ENCODE results near the gene PAK2.
"Not testable (repeated sequence)": the region's sequence is repeated elsewhere in the genome, so short reads cannot be mapped to it uniquely, and the experiment has no call there.

The PAK2 gene

DNA sequence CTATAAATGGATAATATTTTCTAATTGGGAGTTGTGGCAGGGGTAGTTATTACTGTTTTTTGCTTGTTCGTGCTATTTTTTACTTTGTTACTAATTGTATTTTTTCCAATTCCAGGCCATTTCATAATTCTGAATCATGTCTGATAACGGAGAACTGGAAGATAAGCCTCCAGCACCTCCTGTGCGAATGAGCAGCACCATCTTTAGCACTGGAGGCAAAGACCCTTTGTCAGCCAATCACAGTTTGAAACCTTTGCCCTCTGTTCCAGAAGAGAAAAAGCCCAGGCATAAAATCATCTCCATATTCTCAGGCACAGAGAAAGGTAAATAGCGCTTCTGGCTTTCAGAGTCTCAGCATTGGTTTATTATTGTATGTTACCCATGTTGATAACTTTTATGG is 42.9 kb downstream of the PAK2 start:
- no peak for DNase-seq (ENCODE audit: low spot score)

DNA sequence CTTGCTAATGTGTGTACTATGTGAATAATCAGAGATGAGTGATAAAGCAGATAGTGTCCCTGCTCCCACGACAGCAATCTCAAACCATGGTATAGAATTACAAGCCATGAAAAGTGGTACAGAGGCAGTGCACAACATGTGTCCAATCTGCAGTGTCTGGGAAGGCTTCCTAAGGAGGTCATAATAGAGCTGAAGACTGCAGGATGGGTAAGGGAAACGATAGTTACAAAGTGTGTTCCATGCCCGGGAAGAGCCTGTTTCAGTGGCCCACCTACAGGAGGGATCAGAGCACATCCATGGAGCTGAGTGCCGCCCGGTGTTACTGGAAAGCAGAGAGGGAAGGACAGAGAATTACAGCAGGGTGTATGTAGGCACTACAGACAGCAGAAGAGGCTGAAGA is 48.9 kb downstream of the PAK2 start:
- DNase-seq (ENCODE audit: low spot score) = no peak

DNA sequence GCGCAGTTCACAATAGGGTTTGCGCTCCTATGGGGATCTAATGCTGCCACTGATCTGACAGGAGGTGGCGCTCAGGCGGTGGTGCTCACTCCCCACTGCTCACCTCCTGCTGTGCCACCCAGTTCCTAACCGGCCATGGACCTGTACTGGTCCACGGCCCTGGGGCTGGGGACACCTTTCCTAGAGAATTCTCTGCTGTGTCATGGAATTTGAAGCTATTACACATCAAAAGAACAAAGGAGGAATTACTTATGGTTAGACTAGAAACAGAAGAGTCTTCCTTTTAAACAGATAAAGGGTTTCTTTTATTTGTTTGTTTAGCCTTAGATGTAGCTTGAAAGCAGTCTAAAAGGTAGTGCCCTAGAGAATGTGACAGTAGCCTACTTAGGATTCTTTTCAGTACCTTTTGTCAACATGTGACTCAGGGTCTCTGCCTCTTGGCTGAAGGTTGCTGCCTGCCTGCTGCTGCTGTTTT is 50.3 kb downstream of the PAK2 start:
- DNase-seq (ENCODE audit: low spot score) = no peak

DNA sequence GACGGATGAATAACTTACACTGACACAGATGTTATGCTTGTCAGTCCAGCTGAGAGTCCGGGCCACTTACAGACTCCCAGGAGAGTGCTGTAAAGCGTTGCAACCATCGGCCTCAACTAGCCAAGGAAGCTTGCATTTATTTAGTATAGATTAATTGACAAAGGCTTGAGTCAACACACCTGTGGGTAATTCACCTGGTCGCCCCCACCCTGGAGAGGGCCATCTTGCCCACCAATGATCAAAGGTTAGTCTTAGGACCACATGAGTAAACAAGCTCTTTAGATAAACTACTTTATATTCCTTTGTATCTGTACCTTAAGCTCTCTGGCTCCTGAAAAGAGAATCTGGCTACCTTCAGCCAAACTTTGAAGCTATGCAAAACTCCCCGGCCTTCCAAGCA is 51.0 kb downstream of the PAK2 start:
- DNase-seq (ENCODE audit: low spot score) = no peak

DNA sequence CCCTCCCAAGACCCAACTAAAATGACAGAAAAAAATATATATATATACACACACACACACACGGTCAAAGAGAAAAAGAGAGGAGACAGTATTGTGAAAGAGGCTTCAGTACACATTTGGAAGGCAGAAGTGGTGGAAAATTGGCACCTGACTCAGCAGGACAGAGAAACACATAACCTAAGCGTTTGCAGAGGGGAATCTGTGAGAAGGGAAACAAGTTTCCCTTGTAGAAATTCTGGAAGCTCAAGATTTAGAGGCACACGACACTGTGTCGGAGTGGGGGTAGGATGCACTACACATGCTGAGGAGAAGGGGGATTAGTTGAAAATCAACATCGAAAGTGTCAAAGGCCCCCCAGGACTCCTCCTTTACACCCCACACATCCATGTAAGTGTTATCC is 53.1 kb downstream of the PAK2 start:
- no peak for DNase-seq (ENCODE audit: low spot score)

DNA sequence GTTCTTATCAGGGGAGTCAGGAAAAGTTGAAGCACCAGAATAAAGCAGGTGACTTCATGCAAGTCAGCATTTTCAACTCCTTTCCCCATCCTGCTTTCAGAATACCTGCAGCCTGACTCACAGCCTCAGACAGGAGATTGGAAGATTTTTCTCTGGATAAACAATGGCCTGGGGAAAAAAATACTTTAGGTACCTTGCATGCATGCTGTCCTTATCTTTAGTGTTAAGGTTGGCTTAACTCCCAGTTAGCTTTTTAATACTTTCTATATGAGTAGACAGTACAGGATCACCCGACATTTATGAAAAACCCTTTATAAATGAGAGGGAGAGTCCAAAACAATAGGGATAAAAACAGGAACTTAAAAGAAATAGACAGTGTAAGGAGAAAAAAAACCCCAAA is 53.6 kb downstream of the PAK2 start:
- no peak for DNase-seq (ENCODE audit: low spot score)

DNA sequence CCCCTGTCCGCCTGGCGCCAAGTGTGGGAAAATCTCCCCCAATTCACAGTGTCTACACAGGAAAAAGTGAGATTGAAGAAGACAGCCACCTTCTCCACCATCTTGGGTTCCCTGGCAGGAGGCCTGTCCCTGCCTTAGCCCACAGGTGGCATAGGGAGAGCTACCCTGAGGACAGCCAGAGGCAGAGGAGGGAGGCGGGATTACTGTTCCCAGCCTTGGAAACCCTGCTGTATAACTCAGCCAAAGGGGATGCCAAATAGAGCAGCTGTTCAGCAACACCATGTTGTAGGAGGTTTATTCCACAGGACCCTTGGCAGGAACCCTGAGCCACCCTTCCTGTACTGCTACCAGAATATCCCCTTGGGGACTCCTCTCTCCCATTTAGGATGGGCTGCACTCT is 54.8 kb downstream of the PAK2 start:
- DNase-seq (ENCODE audit: low spot score) = no peak

DNA sequence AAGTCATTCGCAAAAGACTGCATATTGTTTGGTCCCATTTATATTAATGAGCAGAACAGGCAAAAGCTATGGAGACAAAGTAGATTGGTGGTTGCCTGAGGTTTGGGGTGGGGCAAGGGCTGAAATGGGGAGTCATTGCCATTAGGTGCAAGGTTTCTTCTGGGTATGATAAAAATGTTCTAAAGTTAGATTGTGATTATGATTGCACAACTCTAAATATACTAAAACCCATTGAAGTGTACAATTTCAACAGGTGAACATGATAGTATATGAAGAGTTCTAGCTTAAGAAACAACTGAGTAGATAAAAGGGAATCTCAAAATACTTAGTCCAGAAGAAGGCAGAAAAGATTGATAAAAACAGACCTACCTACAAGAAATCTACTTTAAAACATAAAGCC is 56.7 kb downstream of the PAK2 start:
- DNase-seq (ENCODE audit: low spot score) = no peak

DNA sequence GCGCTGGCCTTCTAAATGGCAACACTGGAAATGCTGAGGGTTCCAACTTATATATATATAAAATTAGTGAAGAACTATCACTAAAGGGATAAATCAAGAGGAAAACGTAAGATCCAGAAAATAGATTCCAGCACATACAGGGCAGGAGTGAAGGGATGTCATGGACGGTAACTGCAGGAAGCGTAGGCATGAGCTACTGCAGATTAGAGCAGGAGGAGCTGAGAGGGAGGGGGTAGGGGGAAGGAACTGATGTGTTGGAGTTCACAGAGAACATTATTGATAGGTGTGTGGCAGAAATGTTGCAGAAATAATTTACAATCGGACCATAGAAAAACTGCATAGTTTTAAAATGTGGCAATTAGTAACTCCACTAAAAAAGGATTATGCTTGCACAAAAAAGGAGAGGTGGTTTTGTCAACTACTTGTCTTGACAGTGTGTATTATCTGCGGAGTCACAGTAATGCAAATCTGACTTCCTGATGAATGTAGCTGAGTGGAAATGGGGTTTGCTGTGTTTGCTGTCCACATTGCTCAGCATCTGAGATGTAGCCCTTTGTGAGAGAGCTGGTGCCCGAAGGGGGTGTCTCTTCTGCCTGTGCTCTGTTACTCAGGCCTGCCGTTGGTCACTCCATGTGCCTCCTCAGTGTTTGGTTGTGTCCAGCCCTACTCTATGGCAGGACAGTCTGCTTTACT is 61.2 kb downstream of the PAK2 start:
- DNase-seq (ENCODE audit: low spot score) = no peak

DNA sequence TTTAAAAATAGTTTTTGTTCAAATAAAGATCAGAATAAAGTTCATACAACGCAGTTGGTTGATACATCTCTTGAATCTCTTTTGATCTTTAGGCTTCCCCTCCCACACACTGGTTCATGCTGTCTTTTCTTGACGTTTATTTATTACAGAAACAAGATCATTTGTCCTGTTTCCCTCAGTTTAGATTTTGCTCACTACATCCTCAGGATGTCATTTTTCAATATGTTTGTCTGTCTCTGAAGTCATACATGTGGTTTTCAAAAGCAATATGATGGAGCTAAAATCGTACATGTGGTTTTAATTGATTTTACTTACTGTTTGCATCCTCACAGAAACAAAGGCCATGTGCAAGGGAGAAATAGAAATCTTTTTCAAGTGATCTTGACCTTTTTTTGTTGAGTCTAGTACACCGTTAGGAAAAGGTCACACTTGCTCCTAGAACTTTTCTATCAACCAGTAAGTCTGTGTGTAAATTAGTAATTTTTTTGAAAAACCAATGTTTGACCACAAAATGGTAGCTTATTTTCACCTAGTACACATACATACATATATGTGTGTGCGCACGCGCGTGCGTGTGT is 64.3 kb downstream of the PAK2 start:
- DNase-seq (ENCODE audit: low spot score) = no peak

DNA sequence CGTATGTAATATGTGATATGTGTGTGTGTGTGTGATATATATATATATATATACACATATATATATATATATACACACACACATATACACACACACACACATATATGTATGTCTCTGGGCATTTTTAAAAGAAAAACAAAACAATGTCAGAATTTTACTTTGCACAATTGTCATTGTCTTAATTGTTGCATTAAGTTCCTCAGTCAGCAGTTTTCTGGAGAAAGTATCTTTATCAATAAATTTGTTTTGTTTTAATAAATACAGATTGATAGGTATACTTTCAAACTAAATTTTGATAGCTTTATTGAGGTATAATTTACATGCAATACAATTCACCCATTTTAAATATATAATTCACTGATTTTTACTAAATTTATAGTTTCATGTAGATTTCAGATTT is 65.1 kb downstream of the PAK2 start:
- DNase-seq (ENCODE audit: low spot score) = no peak

DNA sequence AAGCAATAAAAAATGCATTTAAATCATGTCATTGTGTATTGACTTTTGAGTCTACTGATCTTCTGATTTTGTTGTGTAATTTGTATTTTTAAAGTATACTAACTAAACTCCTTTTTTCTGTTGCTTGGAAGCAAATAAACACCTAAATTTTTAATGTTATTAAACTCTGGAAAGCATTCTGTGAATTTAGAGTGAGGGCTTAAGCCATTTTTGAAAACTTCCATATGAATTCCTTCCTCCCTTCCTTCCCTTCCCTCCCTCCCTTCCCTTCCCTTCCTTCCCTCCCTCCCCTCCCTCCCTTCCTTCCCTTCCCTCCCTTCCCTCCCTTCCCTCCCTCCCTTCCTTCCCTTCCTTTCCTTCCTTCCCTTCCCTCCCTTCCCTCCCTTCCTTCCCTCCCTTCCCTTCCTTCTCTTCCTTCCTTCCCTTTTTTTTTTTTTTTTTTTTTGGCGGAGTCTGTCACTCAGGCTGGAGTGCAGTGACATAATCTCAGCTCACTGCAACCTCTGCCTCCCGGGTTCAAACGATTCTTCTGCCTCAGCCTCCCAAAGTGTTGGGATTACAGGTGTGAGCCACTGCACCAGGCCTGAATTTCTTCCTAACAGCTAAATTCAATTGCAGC is 71.4 kb downstream of the PAK2 start:
- no peak for DNase-seq (ENCODE audit: low spot score)

DNA sequence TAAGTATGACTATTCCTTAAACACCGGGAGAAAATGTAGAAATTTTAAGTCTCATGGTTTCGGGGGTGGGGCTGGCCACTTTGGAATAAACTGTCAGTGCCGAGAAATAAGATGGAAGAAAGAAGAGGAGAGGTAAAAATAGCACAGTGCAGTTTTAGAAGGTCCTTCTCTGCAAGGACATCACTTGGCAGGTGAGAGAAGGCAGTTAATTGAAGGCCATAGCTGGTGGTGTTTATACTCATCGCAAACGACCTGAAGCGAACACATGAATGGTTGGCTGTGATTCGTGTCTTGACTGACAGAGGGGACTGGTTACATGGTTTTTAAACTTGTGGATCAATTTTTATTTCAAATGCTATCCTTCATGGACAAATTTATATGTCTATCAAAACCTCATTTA is 73.2 kb downstream of the PAK2 start:
- DNase-seq (ENCODE audit: low spot score) = no peak

DNA sequence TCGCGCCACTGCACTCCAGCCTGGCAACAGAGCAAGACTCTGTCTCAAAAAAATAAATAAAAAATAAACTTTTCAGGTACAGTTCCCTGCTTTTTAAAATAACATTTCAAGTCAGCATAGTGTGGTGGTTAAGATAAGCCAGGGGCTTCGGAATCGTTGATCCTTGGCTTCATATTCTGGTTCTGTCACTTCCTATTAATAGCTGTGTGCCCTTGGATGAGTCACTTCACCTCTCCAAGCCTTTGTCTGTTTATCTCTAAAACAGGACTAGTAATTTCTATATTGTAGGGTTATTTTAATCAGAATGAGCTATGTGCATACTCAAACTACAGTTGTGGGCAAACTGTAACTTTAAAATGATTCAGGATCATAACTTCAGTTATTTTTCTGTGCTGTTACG is 74.2 kb downstream of the PAK2 start:
- DNase-seq (ENCODE audit: low spot score) = no peak

DNA sequence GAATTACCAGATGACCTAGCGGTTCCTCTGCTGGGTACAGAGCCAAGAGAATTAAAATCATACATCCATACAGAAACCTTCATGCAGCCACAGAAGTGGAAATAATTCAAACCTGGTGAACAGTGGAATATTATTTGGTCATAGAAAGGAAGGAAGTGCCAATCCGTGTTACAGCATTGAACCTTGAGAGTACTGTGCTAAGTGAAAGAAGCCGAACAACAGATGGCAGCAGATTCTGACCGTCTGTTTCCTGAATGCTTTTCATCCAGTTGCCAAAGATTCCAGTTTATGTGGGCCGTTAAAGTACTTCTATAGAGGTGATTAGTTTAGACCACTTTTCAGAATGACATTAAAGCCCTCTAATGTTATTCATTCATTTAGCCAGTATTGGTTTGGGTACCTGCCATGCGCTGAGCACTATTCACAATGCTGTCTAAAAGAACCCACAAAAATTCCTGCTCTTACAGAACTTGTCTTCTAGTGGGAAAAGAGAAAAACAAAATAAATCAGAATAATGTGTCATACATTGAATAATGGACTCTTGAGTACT is 82.2 kb downstream of the PAK2 start:
- DNase-seq (ENCODE audit: low spot score) = no peak

DNA sequence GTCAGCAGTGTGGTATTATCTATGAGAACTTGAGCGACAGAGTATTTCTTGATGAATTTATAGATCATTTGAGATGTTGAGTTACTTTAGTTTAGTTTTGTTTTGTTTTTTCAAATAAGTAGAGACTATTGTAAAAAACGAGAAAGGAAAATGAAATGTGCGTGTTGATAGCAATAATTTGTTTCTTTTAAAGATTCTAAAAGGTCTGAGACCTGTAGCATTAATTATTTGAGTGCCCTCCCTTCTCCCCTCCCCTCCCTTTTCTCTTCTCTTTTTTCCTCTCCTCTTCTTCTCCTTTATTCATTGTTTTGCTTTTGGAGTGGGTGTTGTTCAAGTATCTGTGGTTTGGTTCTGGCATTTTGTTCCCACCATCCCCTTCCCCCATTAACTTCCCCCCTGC is 90.0 kb downstream of the PAK2 start:
- DNase-seq (ENCODE audit: low spot score) = not testable (repeated sequence)

DNA sequence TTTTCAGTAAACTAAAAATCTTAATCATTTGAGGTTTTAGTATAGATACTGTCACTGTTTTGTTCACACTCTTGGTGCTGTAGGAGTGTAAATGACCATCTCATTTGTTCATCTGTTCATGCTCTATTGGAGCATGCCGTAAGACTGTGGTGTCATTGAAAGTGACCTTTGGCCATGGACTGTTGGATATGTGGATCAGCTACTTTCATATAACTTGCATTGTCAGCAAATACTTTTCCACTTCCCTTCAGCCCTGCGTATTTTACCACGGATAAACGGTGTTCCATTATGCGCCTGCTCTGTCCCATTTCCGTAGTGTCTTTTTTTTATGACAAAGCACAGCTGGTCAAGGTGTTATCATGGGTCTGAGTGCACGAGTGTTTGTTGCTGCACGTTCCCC is 95.4 kb downstream of the PAK2 start:
- no peak for DNase-seq (ENCODE audit: low spot score)

DNA sequence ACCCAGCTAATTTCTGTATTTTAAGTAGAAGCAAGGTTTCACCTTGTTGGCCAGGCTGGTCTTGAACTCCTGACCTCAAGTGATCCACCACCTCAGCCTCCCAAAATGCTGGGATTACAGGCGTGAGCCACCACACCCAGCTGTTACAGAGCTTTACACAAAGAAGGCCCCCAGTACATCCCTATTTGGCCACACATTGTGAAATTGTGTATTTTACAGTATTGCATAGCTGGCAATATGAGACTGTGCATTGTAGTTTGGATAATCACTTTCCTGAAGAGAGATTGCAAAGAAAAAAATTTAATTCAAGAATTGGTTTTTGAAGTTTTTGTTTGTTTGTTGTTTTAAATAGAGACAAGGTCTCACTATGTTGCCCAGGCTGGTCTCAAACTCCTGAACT is 97.0 kb downstream of the PAK2 start:
- DNase-seq (ENCODE audit: low spot score) = not testable (repeated sequence)

DNA sequence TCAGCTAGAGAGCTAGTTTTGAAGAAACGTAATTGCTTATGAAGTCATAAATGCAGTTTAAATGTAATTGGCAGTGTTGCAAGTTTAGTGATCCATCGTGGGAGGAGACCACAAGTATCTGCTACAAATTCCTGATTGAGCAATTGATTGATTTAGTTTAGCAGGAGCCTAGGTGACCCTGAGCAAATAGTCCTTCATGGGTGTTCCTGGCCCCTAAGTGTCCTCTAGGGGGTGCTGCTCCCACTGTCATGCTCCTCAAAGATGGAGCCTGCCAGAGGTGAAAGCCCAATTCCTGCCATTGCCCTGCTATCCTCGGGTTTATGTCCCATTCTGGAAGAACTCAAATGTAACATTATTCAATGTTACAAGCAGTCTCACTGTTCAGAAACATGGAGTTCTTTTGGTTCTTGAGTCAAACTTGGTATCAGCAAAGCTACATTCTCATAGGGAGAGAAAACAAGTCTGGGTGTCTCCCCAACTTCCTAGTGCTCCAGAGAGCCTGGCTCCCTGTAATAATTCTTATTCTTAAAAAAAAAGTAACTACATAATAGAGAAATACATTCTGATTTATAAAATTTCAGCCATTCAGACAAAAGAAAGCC is 98.3 kb downstream of the PAK2 start:
- peak; percentile 80 for DNase-seq (ENCODE audit: low spot score)

DNA sequence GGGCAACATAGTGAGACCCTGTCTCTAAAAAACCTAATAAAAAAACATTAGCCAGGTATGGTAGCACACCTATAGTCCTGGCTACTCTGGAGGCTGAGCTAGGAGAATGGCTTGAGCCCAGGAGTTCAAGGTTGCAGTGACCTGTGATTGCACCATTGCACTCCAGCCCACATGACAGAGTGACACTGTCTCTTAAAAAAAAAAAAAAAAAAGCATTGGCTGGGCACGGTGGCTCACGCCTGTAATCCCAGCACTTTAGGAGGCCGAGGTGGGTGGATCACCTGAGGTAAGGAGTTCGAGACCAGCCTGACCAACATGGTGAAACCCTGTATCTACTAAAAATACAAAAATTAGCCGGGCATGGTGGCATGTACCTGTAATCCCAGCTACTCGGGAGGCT is 99.7 kb downstream of the PAK2 start:
- not testable (repeated sequence) for DNase-seq (ENCODE audit: low spot score)

DNA sequence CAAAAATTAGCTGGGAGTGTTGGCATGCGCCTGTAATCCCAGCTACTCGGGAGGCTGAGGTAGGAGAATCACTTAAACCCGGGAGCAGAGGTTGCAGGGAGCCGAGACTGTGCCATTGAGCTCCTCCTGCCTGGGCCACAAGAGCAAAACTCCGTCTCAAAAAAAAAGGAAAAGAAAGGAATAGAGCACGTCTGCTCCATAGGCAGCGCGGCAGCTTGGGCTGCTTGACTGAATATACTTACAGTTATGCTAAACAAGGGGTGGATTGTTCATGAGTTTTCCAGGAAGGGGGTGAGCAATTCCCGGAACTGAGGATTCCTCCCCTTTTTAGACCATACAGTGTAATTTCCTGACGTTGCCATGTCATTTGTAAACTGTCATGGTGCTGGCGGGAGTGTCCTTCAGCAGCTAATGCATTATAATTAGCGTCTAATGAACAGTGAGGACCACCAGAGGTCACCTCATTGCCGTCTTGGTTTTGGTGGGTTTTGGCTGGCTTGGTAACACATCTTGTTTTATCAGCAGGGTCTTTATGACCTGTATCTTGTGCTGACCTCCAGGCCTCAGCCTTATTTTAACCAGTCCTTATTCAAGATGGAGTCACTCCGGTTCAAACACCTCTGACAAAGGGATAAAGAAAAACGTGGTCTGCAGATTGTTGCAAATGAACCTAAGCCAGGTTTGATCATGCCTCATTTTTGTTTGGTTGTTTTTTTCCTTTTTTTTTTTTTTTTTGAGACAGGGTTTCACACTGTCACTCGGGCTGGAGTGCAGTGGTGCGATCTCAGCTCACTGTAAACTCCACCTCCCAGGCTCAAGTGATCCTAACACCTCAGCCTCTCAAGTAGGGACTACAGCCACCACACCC is 103.1 kb downstream of the PAK2 start:
- no peak for DNase-seq (ENCODE audit: low spot score)

All from hematopoietic multipotent progenitor cell treated with erythropoietin and hydrocortisone succinate and interleukin-3 and kit ligand, for 17 days (in vitro differentiated cells).